ENCODE data around the gene RPTOR.

The RPTOR gene

DNA sequence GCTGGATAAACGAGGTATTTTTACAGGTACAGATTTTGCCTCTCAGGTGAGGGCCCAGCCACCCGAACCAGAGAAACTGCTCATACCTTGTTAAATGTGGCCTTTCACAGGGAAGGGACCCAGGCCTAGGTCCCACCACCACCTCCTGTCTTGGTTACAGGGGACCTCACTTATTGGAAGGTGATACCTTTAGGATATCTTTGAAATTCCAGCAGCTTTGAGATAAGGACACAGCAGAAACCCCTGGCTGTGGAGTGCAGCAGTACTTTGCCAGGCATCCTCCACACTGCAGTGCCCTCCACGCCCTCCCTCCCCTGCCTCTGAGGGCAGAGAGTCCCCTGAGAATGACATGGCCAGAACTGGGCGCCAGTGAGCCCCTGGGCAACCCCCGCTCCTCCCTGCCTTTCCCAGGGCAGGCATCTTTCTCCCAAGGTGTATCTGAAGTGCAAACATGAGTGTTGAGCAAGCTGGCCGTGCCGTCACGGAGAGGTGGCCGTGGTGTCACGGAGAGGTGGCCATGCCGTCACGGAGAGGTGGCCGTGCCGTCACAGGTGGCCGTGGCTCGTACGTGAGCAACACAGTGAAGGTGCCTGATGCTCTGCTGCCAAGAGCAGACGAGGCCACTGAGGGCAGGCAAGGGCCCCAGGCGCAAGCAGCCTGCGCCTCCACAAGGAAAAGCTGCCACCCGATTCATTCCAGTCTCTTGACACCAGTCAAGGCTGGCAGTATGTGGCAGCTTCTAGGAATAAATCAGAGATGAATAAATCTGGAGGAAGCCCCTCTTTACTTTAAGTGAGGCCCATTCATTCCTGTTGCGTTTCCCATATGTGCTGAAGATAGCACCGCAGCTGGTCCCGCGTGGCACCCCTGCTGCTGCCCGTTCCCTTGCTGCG is 312.5 kb downstream of the RPTOR start:
- TF ChIP-seq CTCF (IDR thresholded peaks at IDR 0.05; ENCODE audit: control extremely low read depth, extremely low read depth, low read depth, missing control alignments) = no peak
- ChIA-PET CTCF (interaction anchor here (0.8 to 1.7 kb wide), 7 partner anchors 8 to 430 kb away, joined by 3 to 5 read pairs (median 3); no protein-coding TSS in a partner anchor), POLR2A (interaction anchor here (1.0 kb wide), 1 partner anchor 24 kb away, joined by 7 read pairs; no protein-coding TSS in a partner anchor)
- DNase-seq (ENCODE audit: extremely low spot score) = no peak

DNA sequence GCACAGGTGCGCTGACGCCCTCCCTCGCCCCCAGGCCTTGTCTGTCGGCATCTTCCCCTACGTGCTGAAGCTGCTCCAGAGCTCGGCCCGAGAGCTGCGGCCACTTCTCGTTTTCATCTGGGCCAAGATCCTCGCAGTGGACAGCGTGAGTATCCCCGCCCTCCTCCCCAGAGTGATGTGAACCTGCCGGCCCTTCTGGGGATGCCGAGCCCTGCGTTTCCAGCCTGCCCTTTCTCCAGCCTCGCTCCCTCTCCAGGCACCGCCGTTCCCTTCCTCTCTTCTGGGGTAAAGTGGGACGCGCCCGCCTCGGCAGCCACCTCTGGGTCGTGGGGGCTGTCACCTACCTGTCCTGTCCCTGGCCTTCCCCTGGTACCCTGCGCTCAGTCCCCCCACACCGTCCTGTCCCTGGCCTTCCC is 313.1 kb downstream of the RPTOR start:
- ChIA-PET CTCF (interaction anchor here (0.8 to 1.2 kb wide), 2 partner anchors 17 to 430 kb away, joined by 3 to 4 read pairs; no protein-coding TSS in a partner anchor), POLR2A (no interaction called here)
- TF ChIP-seq CTCF (IDR thresholded peaks at IDR 0.05; ENCODE audit: control extremely low read depth, extremely low read depth, low read depth, missing control alignments) = no peak
- DNase-seq (ENCODE audit: extremely low spot score) = no peak

DNA sequence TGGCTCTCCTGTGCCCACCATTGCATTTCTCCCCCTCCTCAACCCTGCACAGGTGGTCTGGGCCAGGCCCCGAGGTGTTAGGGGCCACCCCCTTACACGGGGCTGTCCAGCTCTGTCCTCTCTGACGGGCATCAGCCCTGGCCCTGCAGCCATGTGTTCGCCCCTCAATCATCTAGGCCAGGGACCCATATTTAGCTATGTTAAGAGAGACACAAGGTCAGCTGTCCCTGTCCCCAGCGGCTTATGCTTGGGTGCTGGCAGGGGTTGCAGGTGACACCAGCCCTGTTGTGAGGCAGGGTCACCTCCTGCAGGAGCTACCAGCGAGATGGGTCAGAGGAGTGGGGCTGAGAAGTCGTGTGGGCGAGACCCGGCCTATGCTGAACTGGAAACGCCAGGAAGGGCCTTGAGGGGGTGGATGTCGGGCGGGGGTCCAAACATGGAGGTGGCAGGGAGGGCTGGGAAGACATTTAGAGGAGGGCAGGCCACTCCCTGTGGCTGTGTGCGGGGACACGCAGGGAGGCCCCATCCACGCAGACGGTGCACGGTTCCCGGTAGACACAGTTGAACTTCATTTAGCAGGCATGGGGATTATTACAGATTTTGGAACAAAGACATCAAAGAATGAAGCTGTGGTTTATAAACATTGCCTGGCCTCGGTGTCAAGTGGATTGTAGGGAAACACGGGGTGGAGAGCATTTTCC is 313.8 kb downstream of the RPTOR start:
- no peak for DNase-seq (ENCODE audit: extremely low spot score)
- ChIA-PET POLR2A (no interaction called here), CTCF (interaction anchor here (0.8 to 2.3 kb wide), 3 partner anchors 10 to 58 kb away, joined by 3 to 10 read pairs (median 3); no protein-coding TSS in a partner anchor)
- TF ChIP-seq CTCF (IDR thresholded peaks at IDR 0.05; ENCODE audit: control extremely low read depth, extremely low read depth, low read depth, missing control alignments) = no peak

- DNase-seq (ENCODE audit: extremely low spot score) = no peak
- ChIA-PET CTCF (interaction anchor here (0.8 to 2.3 kb wide), 4 partner anchors 9 to 58 kb away, joined by 3 to 10 read pairs (median 4); no protein-coding TSS in a partner anchor), POLR2A (no interaction called here)
- no peak for TF ChIP-seq CTCF (IDR thresholded peaks at IDR 0.05; ENCODE audit: control extremely low read depth, extremely low read depth, low read depth, missing control alignments)
Measured at GRCh38 chr17:80859002-80859941, 314.6 kb downstream of the RPTOR start.

GRCh38 chr17:80860101-80860671 is 315.5 kb downstream of the RPTOR start:
- ChIA-PET CTCF (interaction anchor here (1.8 to 2.3 kb wide), 2 partner anchors 8 to 38 kb away, joined by 4 to 10 read pairs; no protein-coding TSS in a partner anchor), POLR2A (no interaction called here)
- TF ChIP-seq CTCF (IDR thresholded peaks at IDR 0.05; ENCODE audit: control extremely low read depth, extremely low read depth, low read depth, missing control alignments) = no peak
- no peak for DNase-seq (ENCODE audit: extremely low spot score)

Measured in GM10248 (cell line).